ENCODE results near the gene TDRD6. TPM values are rescaled to one million over a fixed set of nuclear protein-coding genes. Genes with fewer than 3 reads are reported as not detected.

TDRD6 gene
- total RNA-seq, 1 experiment from 2014 or later, result not detected

DNA sequence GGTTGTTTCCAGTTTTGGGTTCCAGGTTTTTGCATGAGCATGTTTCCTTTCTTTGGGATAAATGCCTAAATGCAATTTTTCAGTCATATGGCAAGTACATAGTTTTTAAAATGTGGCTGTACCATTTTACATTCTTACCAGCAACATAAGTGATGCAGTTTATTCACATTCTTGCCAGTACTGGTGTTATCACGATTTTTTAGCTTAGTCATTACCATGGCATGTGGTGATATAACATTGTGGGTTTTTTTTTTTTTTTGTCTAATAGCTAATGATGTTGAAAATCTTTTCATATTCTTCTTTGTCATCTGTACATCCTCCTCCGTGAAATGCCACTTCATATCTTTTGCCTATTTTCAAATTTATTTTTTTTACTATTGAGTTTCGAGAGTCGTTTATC is 2.9 kb upstream of the TDRD6 start:
- Histone ChIP-seq H3K4me3 (ENCODE audit: low read depth, low read length, poor library complexity, severe bottlenecking) (no peak overlapping the region), H3K36me3 (ENCODE audit: insufficient read depth, low read length, poor library complexity, severe bottlenecking) (no peaks in the 10 kb centered on the region), H3K9me3 (ENCODE audit: low read depth, low read length, poor library complexity, severe bottlenecking) (no peaks in the 10 kb centered on the region), H3K27me3 (replicated peaks; ENCODE audit: insufficient read depth, low read depth, low read length, poor library complexity) (peaks cover 8% of the 10 kb centered on the region), H3K27ac (ENCODE audit: low read depth, low read length, poor library complexity, severe bottlenecking) (no peak overlapping the region), H3K4me1 (ENCODE audit: insufficient read depth, low read length, poor library complexity, severe bottlenecking) (no peaks in the 10 kb centered on the region)
- intact Hi-C loops (cut with micrococcal nuclease; ENCODE audit: unreplicated experiment), result no loop called here
- no TSS peak for BruUV-seq (replicated peaks)
- no peak for DNase-seq (ENCODE audit: low spot score)
- no peak for TF ChIP-seq EZH2 (IDR thresholded peaks at IDR 0.05; ENCODE audit: borderline replicate concordance, low read depth, low read length, poor library complexity, severe bottlenecking)
- TF ChIP-seq, protein P1, sequence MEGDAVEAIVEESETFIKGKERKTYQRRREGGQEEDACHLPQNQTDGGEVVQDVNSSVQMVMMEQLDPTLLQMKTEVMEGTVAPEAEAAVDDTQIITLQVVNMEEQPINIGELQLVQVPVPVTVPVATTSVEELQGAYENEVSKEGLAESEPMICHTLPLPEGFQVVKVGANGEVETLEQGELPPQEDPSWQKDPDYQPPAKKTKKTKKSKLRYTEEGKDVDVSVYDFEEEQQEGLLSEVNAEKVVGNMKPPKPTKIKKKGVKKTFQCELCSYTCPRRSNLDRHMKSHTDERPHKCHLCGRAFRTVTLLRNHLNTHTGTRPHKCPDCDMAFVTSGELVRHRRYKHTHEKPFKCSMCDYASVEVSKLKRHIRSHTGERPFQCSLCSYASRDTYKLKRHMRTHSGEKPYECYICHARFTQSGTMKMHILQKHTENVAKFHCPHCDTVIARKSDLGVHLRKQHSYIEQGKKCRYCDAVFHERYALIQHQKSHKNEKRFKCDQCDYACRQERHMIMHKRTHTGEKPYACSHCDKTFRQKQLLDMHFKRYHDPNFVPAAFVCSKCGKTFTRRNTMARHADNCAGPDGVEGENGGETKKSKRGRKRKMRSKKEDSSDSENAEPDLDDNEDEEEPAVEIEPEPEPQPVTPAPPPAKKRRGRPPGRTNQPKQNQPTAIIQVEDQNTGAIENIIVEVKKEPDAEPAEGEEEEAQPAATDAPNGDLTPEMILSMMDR (conservative IDR thresholded peaks at IDR 0.05; ENCODE audit: low read depth, low read length), result no peak
- CTCF ChIA-PET, result no interaction called here
- POLR2A ChIA-PET (ENCODE audit: low non-redundant PET), result no interaction called here

DNA sequence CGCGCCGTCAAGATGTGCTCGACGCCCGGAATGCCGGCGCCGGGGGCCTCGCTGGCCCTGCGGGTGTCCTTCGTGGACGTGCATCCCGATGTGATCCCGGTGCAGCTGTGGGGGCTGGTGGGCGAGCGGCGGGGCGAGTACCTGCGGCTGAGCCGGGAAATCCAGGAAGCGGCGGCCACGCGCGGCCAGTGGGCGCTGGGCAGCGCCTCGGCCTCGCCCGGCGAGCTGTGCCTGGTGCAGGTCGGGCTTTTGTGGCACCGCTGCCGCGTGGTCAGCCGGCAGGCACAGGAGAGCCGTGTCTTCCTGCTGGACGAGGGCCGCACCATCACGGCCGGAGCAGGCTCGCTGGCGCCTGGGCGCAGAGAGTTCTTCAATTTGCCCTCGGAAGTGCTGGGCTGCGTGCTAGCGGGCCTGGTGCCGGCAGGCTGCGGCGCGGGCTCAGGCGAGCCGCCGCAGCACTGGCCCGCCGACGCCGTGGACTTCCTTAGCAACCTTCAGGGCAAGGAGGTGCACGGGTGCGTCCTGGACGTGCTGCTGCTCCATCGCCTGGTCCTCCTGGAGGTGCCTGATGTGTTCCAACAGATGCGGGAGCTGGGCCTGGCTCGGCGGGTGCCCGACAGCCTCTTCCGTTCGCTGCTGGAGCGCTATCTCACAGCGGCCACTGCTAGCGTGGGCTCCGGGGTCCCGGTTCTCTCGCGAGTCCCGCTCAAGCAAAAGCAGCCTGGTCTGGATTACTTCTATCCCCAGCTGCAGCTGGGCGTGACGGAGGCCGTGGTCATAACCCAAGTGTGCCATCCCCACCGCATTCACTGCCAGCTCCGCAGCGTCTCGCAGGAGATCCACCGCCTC is 656 bp downstream of the TDRD6 start:
- no peak for TF ChIP-seq EZH2 (IDR thresholded peaks at IDR 0.05; ENCODE audit: borderline replicate concordance, low read depth, low read length, poor library complexity, severe bottlenecking)
- TF ChIP-seq, protein P1 (conservative IDR thresholded peaks at IDR 0.05; ENCODE audit: low read depth, low read length), result no peak
- peaks cover 9% of the 10 kb centered on the region for H3K27me3 ChIP-seq (replicated peaks; ENCODE audit: insufficient read depth, low read depth, low read length, poor library complexity)
- no peak overlapping the region for H3K4me3 ChIP-seq (ENCODE audit: low read depth, low read length, poor library complexity, severe bottlenecking)
- CTCF ChIA-PET, result no interaction called here
- intact Hi-C loops (cut with micrococcal nuclease; ENCODE audit: unreplicated experiment), result no loop called here
- no peaks in the 10 kb centered on the region for H3K36me3 ChIP-seq (ENCODE audit: insufficient read depth, low read length, poor library complexity, severe bottlenecking)
- H3K4me1 ChIP-seq (ENCODE audit: insufficient read depth, low read length, poor library complexity, severe bottlenecking), result no peaks in the 10 kb centered on the region
- POLR2A ChIA-PET (ENCODE audit: low non-redundant PET), result no interaction called here
- no peaks in the 10 kb centered on the region for H3K9me3 ChIP-seq (ENCODE audit: low read depth, low read length, poor library complexity, severe bottlenecking)
- no peak for DNase-seq (ENCODE audit: low spot score)
- no peak overlapping the region for H3K27ac ChIP-seq (ENCODE audit: low read depth, low read length, poor library complexity, severe bottlenecking)
- BruUV-seq (replicated peaks), result no TSS peak

DNA sequence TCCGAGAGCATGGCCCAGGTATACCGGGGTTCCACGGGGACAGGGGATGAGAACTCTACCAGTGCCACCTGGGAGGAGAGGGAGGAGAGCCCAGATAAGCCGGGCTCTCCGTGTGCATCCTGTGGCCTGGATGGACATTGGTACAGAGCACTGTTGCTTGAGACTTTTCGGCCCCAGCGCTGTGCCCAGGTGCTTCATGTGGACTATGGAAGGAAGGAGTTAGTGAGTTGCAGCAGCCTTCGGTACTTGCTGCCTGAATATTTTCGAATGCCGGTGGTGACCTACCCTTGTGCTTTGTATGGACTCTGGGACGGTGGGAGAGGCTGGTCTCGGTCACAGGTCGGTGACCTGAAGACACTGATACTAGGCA is 1.3 kb downstream of the TDRD6 start:
- Histone ChIP-seq H3K36me3 (ENCODE audit: insufficient read depth, low read length, poor library complexity, severe bottlenecking) (no peaks in the 10 kb centered on the region), H3K27ac (ENCODE audit: low read depth, low read length, poor library complexity, severe bottlenecking) (no peak overlapping the region), H3K4me1 (ENCODE audit: insufficient read depth, low read length, poor library complexity, severe bottlenecking) (no peaks in the 10 kb centered on the region), H3K4me3 (ENCODE audit: low read depth, low read length, poor library complexity, severe bottlenecking) (no peak overlapping the region), H3K9me3 (ENCODE audit: low read depth, low read length, poor library complexity, severe bottlenecking) (no peaks in the 10 kb centered on the region), H3K27me3 (replicated peaks; ENCODE audit: insufficient read depth, low read depth, low read length, poor library complexity) (peaks cover 9% of the 10 kb centered on the region)
- intact Hi-C loops (cut with micrococcal nuclease; ENCODE audit: unreplicated experiment), result no loop called here
- POLR2A ChIA-PET (ENCODE audit: low non-redundant PET), result no interaction called here
- CTCF ChIA-PET, result no interaction called here
- BruUV-seq (replicated peaks), result no TSS peak
- TF ChIP-seq, protein P1 (conservative IDR thresholded peaks at IDR 0.05; ENCODE audit: low read depth, low read length), result no peak
- no peak for TF ChIP-seq EZH2 (IDR thresholded peaks at IDR 0.05; ENCODE audit: borderline replicate concordance, low read depth, low read length, poor library complexity, severe bottlenecking)
- no peak for DNase-seq (ENCODE audit: low spot score)

Measured in A673 (cell line).